Activated T-helper 1 cell treated with anti-CD3 and anti-CD28 coated beads, Interleukin-12 subunit alpha, Interleukin-12 subunit beta, Interleukin-2, Interleukin-4 antibody, amounts not matched to agents 30 ng/mL and 10 ng/mL and 1 ng/mL, durations not matched to agents 14 hours and 24 hours and 36 hours (primary cell): Measurements from ENCODE around the gene FAT2. TPM values are rescaled to one million over a fixed set of nuclear protein-coding genes. Genes with fewer than 3 reads are reported as not detected.
"Not testable (repeated sequence)": the region's sequence is repeated elsewhere in the genome, so short reads cannot be mapped to it uniquely, and the experiment has no call there.

ENCODE experiments used
- DNase-seq: peaks from one replicate; pipeline ENCODE4 v3.0.0; 2021; ENCODE audit warnings: low spot score
- H3K27ac Mint-ChIP-seq: one replicate; pipeline ENCODE4 v1.8.0; 2021; ENCODE audit warnings: mild to moderate bottlenecking, mixed read lengths
- H3K27me3 Mint-ChIP-seq: one replicate; pipeline ENCODE4 v1.8.0; 2022; ENCODE audit warnings: mild to moderate bottlenecking, moderate library complexity, mixed read lengths; ENCODE audit not compliant: insufficient read depth
- H3K36me3 Mint-ChIP-seq: one replicate; pipeline ENCODE4 v1.8.0; 2021; ENCODE audit warnings: low read depth, mixed read lengths
- H3K4me1 Mint-ChIP-seq: one replicate; pipeline ENCODE4 v1.8.0; 2021; ENCODE audit warnings: low read depth, mixed read lengths
- H3K4me3 Mint-ChIP-seq: one replicate; pipeline ENCODE4 v1.8.0; 2021; ENCODE audit warnings: mild to moderate bottlenecking, moderate library complexity, mixed read lengths
- H3K9me3 Mint-ChIP-seq: one replicate; pipeline ENCODE4 v1.8.0; 2021; ENCODE audit warnings: mixed read lengths
- intact Hi-C: fragments of 100-400 bp; cut with micrococcal nuclease; formaldehyde crosslinking; loops from one replicate; pipeline ENCODE4 v1.15.1; 2024
- total RNA-seq: library from RNA; stranded (reverse); gene quantifications from 2 replicates; pipeline ENCODE4 v1.2.3, GENCODE V29; 2022

FAT2 gene
- total RNA-seq, 1 donor from 2014 or later = not detected

DNA sequence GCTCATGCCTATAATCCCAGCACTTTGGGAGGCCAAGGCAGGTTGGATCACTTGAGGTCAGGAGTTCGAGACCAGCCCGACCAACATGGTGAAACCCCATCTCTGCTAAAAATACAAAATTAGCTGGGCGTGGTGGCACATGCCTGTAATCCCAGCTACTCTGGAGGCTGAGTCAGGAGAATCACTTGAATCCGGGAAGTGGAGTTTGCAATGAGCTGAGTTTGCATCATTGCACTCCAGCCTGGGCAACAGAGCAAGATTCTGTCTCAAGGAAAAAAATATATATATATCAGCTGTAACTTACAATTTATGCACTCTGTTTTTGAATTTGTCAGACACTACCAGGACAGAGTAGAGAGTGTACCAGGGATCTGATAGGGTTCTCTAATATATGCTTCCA, 5.8 kb downstream of the FAT2 start:
- H3K27ac Mint-ChIP-seq, H3K27me3 Mint-ChIP-seq, DNase-seq, H3K4me3 Mint-ChIP-seq, intact Hi-C loops, H3K9me3 Mint-ChIP-seq, H3K4me1 Mint-ChIP-seq, H3K36me3 Mint-ChIP-seq: not testable (repeated sequence)

DNA sequence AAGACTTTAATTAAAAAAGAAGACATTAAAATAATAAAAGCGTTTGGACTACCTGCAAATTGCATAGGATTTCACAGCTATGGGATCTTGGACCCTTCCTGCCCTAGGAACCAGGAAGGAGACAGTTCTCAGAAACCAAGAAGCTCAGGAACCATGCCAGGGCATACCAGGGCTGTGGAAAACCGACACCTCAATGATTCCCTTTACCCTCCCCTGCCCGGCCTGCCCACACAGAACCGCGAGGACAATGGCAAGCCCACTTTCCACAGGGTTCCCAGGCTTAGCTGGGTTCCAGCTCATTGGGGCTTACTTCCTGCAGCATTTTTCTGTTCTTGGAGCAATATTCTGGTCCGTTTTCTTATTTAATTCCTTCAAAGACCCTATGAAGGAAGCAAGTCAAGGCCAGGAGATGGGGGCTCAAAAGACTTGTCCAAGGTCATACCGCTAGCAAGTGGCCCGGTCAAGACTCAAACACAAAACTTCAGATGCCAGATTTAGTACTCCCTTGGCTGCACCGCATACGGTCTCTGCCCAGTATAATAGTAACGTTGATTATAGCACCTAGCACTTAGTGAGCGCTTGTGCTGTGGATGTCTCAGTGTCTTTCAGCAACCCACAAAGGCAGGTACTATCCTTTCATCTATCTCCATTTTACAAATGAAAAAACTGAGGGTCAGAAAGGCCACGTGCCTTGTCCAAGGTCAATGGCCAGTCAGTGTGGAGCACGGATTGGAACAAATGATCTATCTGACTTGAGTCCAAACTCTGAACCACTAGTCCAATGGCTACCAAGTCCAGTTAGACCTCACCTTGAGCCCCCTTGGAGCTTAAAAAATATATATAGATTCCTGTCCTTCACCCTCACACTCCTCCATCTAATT, 6.8 kb downstream of the FAT2 start:
- Mint-ChIP-seq H3K27ac (no peak overlapping the region), H3K9me3 (no peaks in the 10 kb centered on the region), H3K36me3 (no peaks in the 10 kb centered on the region)

DNA sequence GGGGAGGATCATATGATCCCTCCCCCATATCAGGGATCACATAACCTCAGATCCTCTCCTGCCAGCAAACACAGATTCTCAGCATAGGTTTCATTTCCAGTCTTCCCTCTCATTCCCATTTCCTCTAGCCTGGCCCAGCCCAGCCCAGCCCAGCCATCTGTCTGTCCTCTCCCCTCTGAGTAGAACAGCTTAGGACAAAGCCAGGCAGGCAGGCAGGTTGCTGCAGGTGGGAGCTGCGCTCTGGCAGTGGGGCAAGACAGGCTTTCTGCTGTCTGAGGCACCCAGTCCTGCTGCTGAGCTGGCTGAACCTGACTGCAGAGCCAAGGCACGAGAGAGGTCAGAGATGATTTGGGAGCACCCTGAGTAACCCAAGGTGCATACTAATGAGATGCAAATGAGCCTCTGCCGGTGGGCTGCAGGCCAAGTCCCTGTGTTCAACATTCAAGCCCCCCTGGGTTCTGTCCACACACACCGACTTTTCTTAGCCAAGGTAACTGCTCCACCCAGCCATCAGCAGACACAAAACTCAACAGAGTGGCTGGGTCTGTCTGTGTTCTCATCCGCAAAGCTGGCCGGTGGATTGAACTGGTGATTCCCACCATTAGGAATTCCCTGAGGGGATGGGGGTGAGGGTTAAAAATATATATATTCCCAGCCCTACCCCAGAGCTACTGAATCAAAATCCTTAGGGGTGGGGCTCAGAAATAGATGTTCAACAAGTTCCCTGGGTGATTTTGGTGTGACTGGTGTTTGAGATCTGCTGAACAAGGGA, 9.1 kb downstream of the FAT2 start:
- peaks cover 5% of the 10 kb centered on the region for H3K27me3 Mint-ChIP-seq
- H3K4me1 Mint-ChIP-seq = no peaks in the 10 kb centered on the region
- DNase-seq = no peak

More for the DNA sequence above, 6.8 kb downstream of the FAT2 start:
- DNase-seq = no peak
- Mint-ChIP-seq H3K27me3 (peaks cover 1% of the 10 kb centered on the region), H3K4me3 (no peak overlapping the region), H3K4me1 (no peaks in the 10 kb centered on the region)
- intact Hi-C loops = no loop called here

DNA sequence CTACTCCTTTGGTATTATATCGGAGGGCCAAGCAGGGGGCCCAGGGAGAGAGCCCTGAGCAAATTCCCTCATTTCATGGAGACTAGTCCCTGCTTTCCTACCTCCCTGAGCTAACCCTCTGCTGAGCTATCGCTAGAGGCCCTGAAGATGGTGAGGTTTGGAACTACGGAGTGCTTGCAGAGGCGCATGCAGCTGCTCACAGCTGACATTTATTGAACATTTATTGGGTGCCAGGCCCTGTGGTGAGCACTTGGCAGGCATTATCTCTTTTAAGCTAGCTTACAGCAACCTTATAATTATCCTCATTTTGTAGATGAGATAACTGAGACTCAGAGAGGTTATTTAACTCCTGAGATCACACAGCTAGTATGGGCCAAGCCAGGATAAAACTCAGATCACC, 9.8 kb downstream of the FAT2 start:
- no peaks in the 10 kb centered on the region for H3K36me3 Mint-ChIP-seq
- H3K27ac Mint-ChIP-seq = no peak overlapping the region
- no peaks in the 10 kb centered on the region for H3K4me1 Mint-ChIP-seq
- no peak for DNase-seq
- H3K4me3 Mint-ChIP-seq = no peak overlapping the region
- peaks cover 5% of the 10 kb centered on the region for H3K27me3 Mint-ChIP-seq
- intact Hi-C loops = no loop called here
- H3K9me3 Mint-ChIP-seq = no peaks in the 10 kb centered on the region

More for the DNA sequence above, 9.1 kb downstream of the FAT2 start:
- intact Hi-C loops = no loop called here
- H3K4me3 Mint-ChIP-seq = no peak overlapping the region
- H3K27ac Mint-ChIP-seq = no peak overlapping the region
- H3K9me3 Mint-ChIP-seq = no peaks in the 10 kb centered on the region
- no peaks in the 10 kb centered on the region for H3K36me3 Mint-ChIP-seq

DNA sequence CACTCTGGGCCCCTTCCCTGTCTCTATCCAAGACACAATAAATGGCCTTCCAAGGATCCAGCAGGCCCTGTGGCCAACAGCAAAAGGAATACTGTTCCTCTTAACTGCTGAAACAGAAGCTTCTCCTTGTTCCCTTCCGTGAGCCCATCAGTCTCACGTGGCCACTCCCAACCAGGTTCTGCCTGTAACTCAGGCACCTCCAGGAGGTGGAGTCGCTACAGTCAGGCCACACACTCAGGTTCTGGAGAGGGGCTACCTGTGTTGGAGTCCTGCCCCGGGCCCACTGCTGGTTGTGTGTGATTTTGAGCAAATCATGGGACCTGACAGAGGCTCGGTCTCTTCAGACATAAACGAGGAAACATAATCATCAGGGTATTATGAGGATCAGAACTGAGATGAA, 10.3 kb downstream of the FAT2 start:
- no peak for DNase-seq
- H3K4me1 Mint-ChIP-seq = no peaks in the 10 kb centered on the region
- peaks cover 5% of the 10 kb centered on the region for H3K27me3 Mint-ChIP-seq
- H3K9me3 Mint-ChIP-seq = no peaks in the 10 kb centered on the region
- no peak overlapping the region for H3K27ac Mint-ChIP-seq
- no peaks in the 10 kb centered on the region for H3K36me3 Mint-ChIP-seq
- H3K4me3 Mint-ChIP-seq = no peak overlapping the region
- intact Hi-C loops = no loop called here

DNA sequence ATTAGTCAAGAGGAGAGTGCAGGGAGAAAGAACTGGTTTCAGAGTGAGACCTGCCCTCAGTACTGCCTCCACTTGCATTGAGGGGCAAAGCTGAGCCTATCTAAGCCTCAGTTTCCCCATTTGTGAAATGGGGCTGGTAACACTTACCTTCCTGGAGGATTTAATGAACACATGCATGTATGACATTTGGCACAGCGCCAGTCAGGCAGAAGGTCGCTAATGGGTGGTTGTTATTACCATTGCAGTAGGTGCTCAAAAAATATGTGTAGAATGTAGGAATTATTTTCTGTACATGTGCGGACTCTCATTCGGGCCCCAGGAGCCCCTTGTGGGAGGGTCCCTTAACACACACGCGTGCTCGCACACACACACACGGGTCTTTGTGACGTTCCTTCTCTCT, 10.9 kb downstream of the FAT2 start:
- Mint-ChIP-seq H3K27me3 (peaks cover 5% of the 10 kb centered on the region), H3K36me3 (no peaks in the 10 kb centered on the region), H3K27ac (no peak overlapping the region), H3K4me1 (no peaks in the 10 kb centered on the region), H3K4me3 (no peak overlapping the region), H3K9me3 (no peaks in the 10 kb centered on the region)
- intact Hi-C loops = no loop called here
- DNase-seq = no peak

DNA sequence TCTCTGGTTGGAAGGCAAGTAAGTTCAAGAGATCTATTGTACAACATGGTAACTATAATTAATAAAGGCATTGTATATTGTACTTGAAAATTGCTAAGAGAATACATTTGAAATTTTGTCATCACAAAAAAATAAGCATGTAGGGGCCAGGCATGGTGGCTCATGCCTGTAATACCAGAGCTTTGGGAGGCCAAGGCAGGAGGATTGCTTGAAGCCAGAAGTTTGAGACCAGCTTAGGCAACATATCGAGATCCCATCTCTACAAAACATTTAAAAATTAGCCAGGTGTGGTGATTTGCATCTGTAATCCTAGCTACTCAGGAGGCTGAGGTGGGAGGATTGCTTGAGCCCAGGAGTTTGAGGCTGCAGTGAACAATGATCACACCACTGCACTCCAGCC, 12.0 kb downstream of the FAT2 start:
- H3K27ac Mint-ChIP-seq, H3K9me3 Mint-ChIP-seq, H3K27me3 Mint-ChIP-seq, DNase-seq, intact Hi-C loops, H3K4me3 Mint-ChIP-seq, H3K36me3 Mint-ChIP-seq, H3K4me1 Mint-ChIP-seq: not testable (repeated sequence)

DNA sequence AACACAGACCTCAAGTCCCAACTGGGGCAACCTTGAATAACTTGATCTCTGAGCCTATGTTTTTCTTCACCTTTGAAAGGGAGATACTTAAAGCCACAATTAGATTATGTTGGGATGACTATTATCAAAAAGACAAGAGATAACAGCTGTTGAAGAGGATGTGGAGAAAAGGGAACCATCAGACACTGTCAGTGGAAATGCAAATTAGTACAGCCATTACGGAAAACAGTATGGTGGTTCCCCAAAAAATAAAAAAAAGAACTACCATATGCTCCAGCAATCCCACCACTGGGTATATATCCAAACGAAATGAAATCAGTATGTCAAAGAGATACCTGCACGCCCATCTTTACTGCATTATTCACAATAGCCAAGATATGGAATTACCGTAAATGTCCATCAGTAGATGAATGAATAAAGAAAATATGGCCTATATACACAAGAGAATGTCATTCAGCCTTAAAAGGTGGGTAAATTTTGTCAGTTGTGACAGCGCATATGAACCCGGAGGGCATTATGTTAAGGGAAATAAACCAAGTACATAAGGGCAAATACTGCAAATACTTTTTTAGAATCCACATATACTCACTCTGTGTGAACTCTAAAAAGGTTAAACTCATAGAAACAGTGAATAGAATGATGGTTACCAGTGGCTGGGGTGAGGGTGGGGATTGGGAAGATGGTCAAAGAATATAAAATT, 12.7 kb downstream of the FAT2 start:
- Mint-ChIP-seq H3K27ac (no peak overlapping the region), H3K36me3 (no peaks in the 10 kb centered on the region), H3K9me3 (no peaks in the 10 kb centered on the region), H3K4me1 (no peaks in the 10 kb centered on the region), H3K4me3 (no peak overlapping the region), H3K27me3 (peaks cover 5% of the 10 kb centered on the region)
- DNase-seq = no peak
- intact Hi-C loops = no loop called here

DNA sequence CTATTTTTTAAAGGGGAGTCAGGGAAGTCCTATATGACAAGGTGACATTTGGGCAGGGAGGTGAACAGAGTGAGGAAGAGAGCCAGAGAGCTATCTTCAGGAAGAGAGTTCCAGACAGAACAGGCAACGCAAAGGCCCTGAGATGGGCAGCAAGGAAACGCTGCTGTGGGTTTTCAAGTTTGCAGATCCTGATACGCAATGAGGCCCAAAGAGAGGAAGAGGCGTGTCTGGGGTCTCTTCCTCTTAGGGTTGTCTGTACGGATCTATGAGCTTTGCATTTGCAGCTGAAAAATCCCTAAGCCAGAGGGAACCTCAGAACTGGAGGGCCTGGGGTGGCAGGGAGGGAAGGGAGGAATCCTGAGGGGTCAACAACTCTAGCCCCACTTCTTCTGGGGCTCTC, 13.6 kb downstream of the FAT2 start:
- Mint-ChIP-seq H3K9me3 (no peaks in the 10 kb centered on the region), H3K27me3 (peaks cover 5% of the 10 kb centered on the region), H3K4me1 (no peaks in the 10 kb centered on the region), H3K27ac (no peak overlapping the region), H3K36me3 (no peaks in the 10 kb centered on the region), H3K4me3 (no peak overlapping the region)
- no peak for DNase-seq
- intact Hi-C loops = no loop called here

DNA sequence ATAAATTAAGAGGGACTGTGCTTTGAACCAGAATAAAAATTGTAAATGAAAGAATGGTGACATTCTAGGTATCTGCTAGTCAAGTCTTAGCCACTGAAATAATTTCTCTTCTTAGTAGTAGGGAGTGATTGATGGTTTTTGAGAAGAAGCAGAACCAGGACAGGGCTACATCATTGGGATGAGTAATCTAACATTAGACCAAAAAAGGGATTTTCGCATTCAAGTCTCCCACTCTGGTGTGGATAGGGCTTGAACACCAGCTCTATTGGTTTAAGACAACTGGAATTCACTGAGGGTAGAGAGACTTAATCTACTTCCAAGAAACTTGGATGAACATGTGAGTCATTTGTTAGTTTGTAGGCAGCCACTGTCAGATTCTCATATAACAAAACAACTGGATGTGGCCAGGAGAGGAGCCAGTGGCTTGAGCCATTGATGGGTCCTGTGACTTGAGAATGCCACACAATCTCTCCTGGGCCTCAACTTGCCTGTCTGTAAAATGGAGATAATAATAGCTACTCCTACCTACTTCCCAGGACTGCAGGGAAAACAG, 16.6 kb downstream of the FAT2 start:
- Mint-ChIP-seq H3K27ac (no peak overlapping the region), H3K9me3 (no peaks in the 10 kb centered on the region), H3K36me3 (no peaks in the 10 kb centered on the region), H3K27me3 (peaks cover 7% of the 10 kb centered on the region), H3K4me1 (no peaks in the 10 kb centered on the region), H3K4me3 (no peak overlapping the region)
- no peak for DNase-seq
- intact Hi-C loops = no loop called here

DNA sequence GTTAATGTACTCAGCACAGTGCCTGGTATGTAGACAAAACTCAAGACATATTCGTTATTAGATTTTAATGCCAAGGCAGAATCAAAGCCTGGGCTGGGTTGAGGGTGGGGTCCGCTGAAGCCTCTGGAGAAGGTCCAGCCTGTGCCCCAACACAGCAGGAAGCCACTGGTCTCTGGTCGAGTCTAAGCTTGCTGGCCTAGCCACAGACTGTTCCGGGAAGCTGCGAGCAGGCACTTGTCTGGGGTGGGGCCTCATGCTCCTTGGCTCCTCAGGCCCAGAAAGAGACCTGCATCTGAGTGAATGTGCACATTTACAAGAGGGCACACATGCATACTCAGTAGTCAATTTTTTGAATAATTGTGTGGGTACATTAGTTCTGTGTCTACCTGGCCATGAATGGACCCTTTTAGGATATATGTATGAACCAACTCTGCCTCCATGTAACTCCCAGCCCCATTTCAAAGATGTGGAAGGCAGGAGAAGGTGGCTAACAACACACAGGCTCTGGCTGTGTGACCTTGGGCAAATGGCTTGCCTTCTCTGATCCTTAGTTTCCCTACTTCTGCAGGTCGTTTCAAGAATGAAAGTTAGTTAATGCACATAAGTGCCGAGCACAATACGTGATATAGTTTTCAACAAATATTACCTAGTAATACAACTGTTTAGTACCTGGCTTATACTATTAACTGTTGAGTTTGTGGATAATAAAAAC, 18.3 kb downstream of the FAT2 start:
- intact Hi-C loops = no loop called here
- Mint-ChIP-seq H3K9me3 (no peaks in the 10 kb centered on the region), H3K27ac (no peak overlapping the region), H3K27me3 (peaks cover 2% of the 10 kb centered on the region), H3K4me1 (no peaks in the 10 kb centered on the region), H3K4me3 (no peak overlapping the region), H3K36me3 (no peaks in the 10 kb centered on the region)
- DNase-seq = no peak
